Brain microvascular endothelial cell (primary cell): ENCODE measurements around the gene KAZN.

Source experiments
- DNase-seq: peaks from one replicate; pipeline ENCODE4 v3.0.0-alpha.2; 2020
- H3K27ac ChIP-seq: fragments of 250-450 bp; sonication (Bioruptor Pico); 2 replicates; pipeline ENCODE4 v1.5.1; 2020; ENCODE audit warnings: mild to moderate bottlenecking, moderate library complexity
- H3K27me3 ChIP-seq: fragments of 250-450 bp; sonication (Bioruptor Pico); replicated peaks from 2 replicates; pipeline ENCODE4 v1.5.1; 2020; ENCODE audit warnings: mild to moderate bottlenecking
- H3K36me3 ChIP-seq: fragments of 250-450 bp; sonication (Bioruptor Pico); replicated peaks from 2 replicates; pipeline ENCODE4 v1.5.1; 2020; ENCODE audit warnings: mild to moderate bottlenecking
- H3K4me3 ChIP-seq: 2 replicates; pipeline ENCODE4 v1.5.1; 2011; ENCODE audit warnings: low read depth, mild to moderate bottlenecking, control low read depth, low read length, moderate library complexity
- CTCF ChIP-seq: IDR thresholded peaks from 2 replicates; pipeline ENCODE4 v1.5.1; 2011; ENCODE audit warnings: low read depth, mild to moderate bottlenecking, moderate library complexity, low read length, control low read depth, inconsistent platforms; ENCODE audit errors: missing control alignments
- in situ Hi-C: cut with HindIII; loops from 2 replicates; pipeline ENCODE4 v1.10.0; 2017; ENCODE audit warnings: low sequenced_read_pairs, low pct_ligation_motif_present

KAZN gene

GRCh38 chr1:14590411-14591180, 7.9 kb upstream of the KAZN start:
- no peak overlapping the region for H3K27ac ChIP-seq
- no peak for DNase-seq
- H3K27me3 ChIP-seq: no peaks in the 10 kb centered on the region
- no peak overlapping the region for H3K4me3 ChIP-seq
- TF ChIP-seq CTCF: no peak
- H3K36me3 ChIP-seq: no peaks in the 10 kb centered on the region
- in situ Hi-C loops: no loop called here

- H3K36me3 ChIP-seq: no peaks in the 10 kb centered on the region
- no peak overlapping the region for H3K4me3 ChIP-seq
- H3K27ac ChIP-seq: no peak overlapping the region
- in situ Hi-C loops: no loop called here
- no peak for TF ChIP-seq CTCF
- DNase-seq: no peak
- H3K27me3 ChIP-seq: no peaks in the 10 kb centered on the region
Observed at GRCh38 chr1:14591600-14591999, 6.9 kb upstream of the KAZN start.

GRCh38 chr1:14592004-14592631, 6.4 kb upstream of the KAZN start:
- Histone ChIP-seq H3K27me3 (peaks cover 2% of the 10 kb centered on the region), H3K4me3 (no peak overlapping the region), H3K36me3 (no peaks in the 10 kb centered on the region), H3K27ac (no peak overlapping the region)
- in situ Hi-C loops: no loop called here
- no peak for DNase-seq
- no peak for TF ChIP-seq CTCF

GRCh38 chr1:14593302-14593701, 5.2 kb upstream of the KAZN start:
- Histone ChIP-seq H3K4me3 (no peak overlapping the region), H3K27ac (no peak overlapping the region), H3K27me3 (peaks cover 11% of the 10 kb centered on the region), H3K36me3 (no peaks in the 10 kb centered on the region)
- no peak for DNase-seq
- no peak for TF ChIP-seq CTCF
- in situ Hi-C loops: no loop called here

GRCh38 chr1:14594045-14594444, 4.4 kb upstream of the KAZN start:
- Histone ChIP-seq H3K36me3 (no peaks in the 10 kb centered on the region), H3K27ac (no peak overlapping the region), H3K4me3 (no peak overlapping the region), H3K27me3 (peaks cover 18% of the 10 kb centered on the region)
- no peak for DNase-seq
- in situ Hi-C loops: no loop called here
- TF ChIP-seq CTCF: no peak
